ENCODE data around the gene MTCH1. TPM values are rescaled to one million over a fixed set of nuclear protein-coding genes. Genes with fewer than 3 reads are reported as not detected.
A peak's percentile ranks its signal among the peaks of the same experiment; 100 is the strongest.

Gene MTCH1
- total and polyA plus RNA-seq, 4 experiments from 2014 or later, result 94.1 to 151 (median 134) TPM

DNA sequence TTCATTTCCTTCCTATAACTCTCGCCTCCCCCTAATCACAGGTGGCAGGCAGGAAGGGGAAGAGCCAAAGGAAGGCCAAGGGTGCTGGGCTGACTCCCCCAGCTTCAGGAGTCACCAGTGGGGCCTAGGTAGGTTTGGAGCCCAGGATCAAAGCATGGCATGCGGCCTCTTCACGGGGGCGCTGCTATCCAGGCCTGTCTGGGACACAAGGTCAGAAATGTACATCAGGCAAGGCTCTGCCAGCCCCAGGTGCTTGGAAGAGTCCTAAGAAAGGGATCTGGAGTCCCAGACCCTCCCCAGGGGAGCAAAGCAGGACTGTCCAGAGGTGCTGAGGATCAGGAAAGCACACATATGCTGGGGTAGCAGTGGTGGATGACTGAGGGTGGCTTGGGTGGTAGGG lies 21.1 kb downstream of the MTCH1 start:
- Histone ChIP-seq H3K9me3 (ENCODE audit: control insufficient read depth in 1 of 2, low read length in 2 of 2) (no peaks in the 10 kb centered on the region), H3K36me3 (ENCODE audit: insufficient read depth, low read length) (peaks cover 31% of the 10 kb centered on the region), H3K4me1 (ENCODE audit: insufficient read depth, low read length) (peaks cover 50% of the 10 kb centered on the region), H3K4me3 (ENCODE audit: low read length in 2 of 2) (no peak overlapping the region), H3K27me3 (ENCODE audit: insufficient read depth, low read length) (no peaks in the 10 kb centered on the region), H3K27ac (ENCODE audit: low read depth, low read length) (peak overlapping the region; percentile 55)
- H3K36me3 Mint-ChIP-seq, result peaks cover 28 to 40% of the 10 kb centered on the region in 2 donors
- ChIA-PET CTCF (ENCODE audit: partially characterized antibody) (interaction anchor here (1.7 kb wide), 1 partner anchor 14 kb away, joined by 4 read pairs; no protein-coding TSS in a partner anchor), POLR2A (ENCODE audit: partially characterized antibody) (interaction anchor here (1.6 to 3.7 kb wide), 4 partner anchors 10 to 79 kb away, joined by 4 to 33 read pairs (median 19); partner anchors contain the start of genes C6orf89, MTCH1 and PI16)
- peak overlapping the region in 4 of 8 donors; percentile 12 to 62 (median 47) for H3K4me3 Mint-ChIP-seq
- peaks cover 32 to 62% (median 49%) of the 10 kb centered on the region in 4 donors for H3K4me1 Mint-ChIP-seq
- H3K27me3 Mint-ChIP-seq, result no peaks in the 10 kb centered on the region
- intact Hi-C loops (cut with micrococcal nuclease), result loop anchor here (5.0 kb wide), 1 partner anchor 53 kb away; no protein-coding TSS in a partner anchor
- no peak for DNase-seq
- no peaks in the 10 kb centered on the region for H3K9me3 Mint-ChIP-seq
- peak overlapping the region; percentile 72 to 93 (median 90) for H3K27ac Mint-ChIP-seq

DNA sequence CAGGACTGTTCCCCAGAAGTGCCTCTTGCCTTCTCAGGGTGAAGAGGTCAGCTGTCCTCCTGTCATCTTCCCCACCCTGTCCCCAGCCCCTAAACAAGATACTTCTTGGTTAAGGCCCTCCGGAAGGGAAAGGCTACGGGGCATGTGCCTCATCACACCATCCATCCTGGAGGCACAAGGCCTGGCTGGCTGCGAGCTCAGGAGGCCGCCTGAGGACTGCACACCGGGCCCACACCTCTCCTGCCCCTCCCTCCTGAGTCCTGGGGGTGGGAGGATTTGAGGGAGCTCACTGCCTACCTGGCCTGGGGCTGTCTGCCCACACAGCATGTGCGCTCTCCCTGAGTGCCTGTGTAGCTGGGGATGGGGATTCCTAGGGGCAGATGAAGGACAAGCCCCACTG lies 21.6 kb downstream of the MTCH1 start:
- H3K27ac ChIP-seq (ENCODE audit: low read depth, low read length), result peak overlapping the region; percentile 55
- peak overlapping the region; percentile 72 to 94 (median 90) for H3K27ac Mint-ChIP-seq

DNA sequence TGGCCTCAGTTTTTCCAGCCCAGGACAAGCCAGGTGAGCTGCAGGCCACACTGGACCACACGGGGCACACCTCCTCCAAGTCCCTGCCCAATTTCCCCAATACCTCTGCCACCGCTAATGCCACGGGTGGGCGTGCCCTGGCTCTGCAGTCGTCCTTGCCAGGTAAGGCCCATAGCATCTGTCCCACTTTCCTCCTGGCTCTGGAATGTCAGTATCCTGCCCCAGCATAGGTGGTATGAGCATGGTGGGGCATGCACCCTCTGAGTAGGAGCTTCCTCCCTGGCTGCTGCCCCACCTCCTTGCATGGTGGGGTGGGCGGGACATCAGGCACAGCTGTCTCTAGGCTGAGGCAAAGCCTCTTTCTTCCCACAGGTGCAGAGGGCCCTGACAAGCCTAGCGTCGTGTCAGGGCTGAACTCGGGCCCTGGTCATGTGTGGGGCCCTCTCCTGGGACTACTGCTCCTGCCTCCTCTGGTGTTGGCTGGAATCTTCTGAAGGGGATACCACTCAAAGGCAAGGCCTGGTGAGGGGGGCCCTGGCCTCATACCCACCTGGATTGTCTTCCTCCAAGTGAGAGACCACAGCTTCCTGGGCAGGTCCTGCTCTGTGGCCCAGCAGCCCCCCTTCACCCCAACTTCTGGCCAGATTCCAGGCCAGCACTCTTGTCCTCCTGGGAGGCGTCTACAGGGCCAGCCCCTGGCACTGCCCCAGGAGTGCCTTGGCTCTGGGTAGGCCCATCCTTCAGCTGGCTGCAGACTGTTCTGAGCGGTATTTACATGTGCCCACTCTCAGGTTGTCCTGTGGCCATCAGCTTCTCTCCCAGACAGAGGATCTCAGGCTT lies 22.3 kb downstream of the MTCH1 start:
- CTCF ChIA-PET (ENCODE audit: partially characterized antibody), result interaction anchor here (0.6 to 2.5 kb wide), 5 partner anchors 10 to 1048 kb away, joined by 3 to 10 read pairs (median 3); partner anchors contain the start of gene C6orf89
- POLR2A ChIA-PET (ENCODE audit: partially characterized antibody), result interaction anchor here (1.0 to 3.7 kb wide), 8 partner anchors 9 to 207 kb away, joined by 3 to 33 read pairs (median 4); partner anchors contain the start of genes C6orf89, MTCH1 and PI16

More for the DNA sequence above, 21.6 kb downstream of the MTCH1 start:
- DNase-seq, result no peak
- peak overlapping the region in 2 of 8 donors; percentile 13 to 62 for H3K4me3 Mint-ChIP-seq
- Histone ChIP-seq H3K4me3 (ENCODE audit: low read length in 2 of 2) (no peak overlapping the region), H3K9me3 (ENCODE audit: control insufficient read depth in 1 of 2, low read length in 2 of 2) (no peaks in the 10 kb centered on the region), H3K27me3 (ENCODE audit: insufficient read depth, low read length) (no peaks in the 10 kb centered on the region), H3K4me1 (ENCODE audit: insufficient read depth, low read length) (peaks cover 51% of the 10 kb centered on the region), H3K36me3 (ENCODE audit: insufficient read depth, low read length) (peaks cover 26% of the 10 kb centered on the region)
- intact Hi-C loops (cut with micrococcal nuclease), result loop anchor here (5.0 kb wide), 1 partner anchor 52 kb away; no protein-coding TSS in a partner anchor
- peaks cover 24 to 35% of the 10 kb centered on the region in 2 donors for H3K36me3 Mint-ChIP-seq
- no peaks in the 10 kb centered on the region for H3K9me3 Mint-ChIP-seq
- H3K4me1 Mint-ChIP-seq, result peaks cover 33 to 64% (median 50%) of the 10 kb centered on the region in 4 donors
- ChIA-PET CTCF (ENCODE audit: partially characterized antibody) (interaction anchor here (0.6 to 2.5 kb wide), 4 partner anchors 15 to 1049 kb away, joined by 3 to 10 read pairs (median 5); partner anchors contain the start of gene C6orf89), POLR2A (ENCODE audit: partially characterized antibody) (interaction anchor here (1.0 to 3.7 kb wide), 7 partner anchors 8 to 207 kb away, joined by 3 to 33 read pairs (median 4); partner anchors contain the start of genes C6orf89, MTCH1 and PI16)
- H3K27me3 Mint-ChIP-seq, result no peaks in the 10 kb centered on the region

DNA sequence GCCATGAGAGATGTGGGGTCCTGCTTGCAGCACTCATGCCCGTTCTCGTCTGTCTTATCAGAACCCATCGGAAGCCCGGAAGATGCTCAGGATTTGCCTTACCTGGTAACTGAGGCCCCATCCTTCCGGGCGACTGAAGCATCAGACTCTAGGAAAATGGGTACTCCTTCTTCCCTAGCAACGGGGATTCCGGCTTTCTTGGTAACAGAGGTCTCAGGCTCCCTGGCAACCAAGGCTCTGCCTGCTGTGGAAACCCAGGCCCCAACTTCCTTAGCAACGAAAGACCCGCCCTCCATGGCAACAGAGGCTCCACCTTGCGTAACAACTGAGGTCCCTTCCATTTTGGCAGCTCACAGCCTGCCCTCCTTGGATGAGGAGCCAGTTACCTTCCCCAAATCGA lies 23.1 kb downstream of the MTCH1 start:
- ChIA-PET POLR2A (ENCODE audit: partially characterized antibody) (interaction anchor here (1.2 to 3.7 kb wide), 5 partner anchors 8 to 208 kb away, joined by 3 to 33 read pairs (median 12); partner anchors contain the start of genes C6orf89, MTCH1 and PI16), CTCF (ENCODE audit: partially characterized antibody) (interaction anchor here (1.2 to 2.5 kb wide), 4 partner anchors 9 to 77 kb away, joined by 3 to 10 read pairs (median 4); partner anchors contain the start of gene C6orf89)
- Histone ChIP-seq H3K27me3 (ENCODE audit: insufficient read depth, low read length) (no peaks in the 10 kb centered on the region), H3K36me3 (ENCODE audit: insufficient read depth, low read length) (peaks cover 11% of the 10 kb centered on the region), H3K4me3 (ENCODE audit: low read length in 2 of 2) (no peak overlapping the region), H3K27ac (ENCODE audit: low read depth, low read length) (peak overlapping the region; percentile 55), H3K9me3 (ENCODE audit: control insufficient read depth in 1 of 2, low read length in 2 of 2) (no peaks in the 10 kb centered on the region), H3K4me1 (ENCODE audit: insufficient read depth, low read length) (peaks cover 55% of the 10 kb centered on the region)
- peak; percentile 83 to 90 (median 85) for DNase-seq
- peaks cover 33 to 64% (median 50%) of the 10 kb centered on the region in 4 donors for H3K4me1 Mint-ChIP-seq
- intact Hi-C loops (cut with micrococcal nuclease), result loop anchor here (1.0 to 5.0 kb wide), 3 partner anchors 23 to 78 kb away; partner anchors contain the start of genes C6orf89 and MTCH1
- H3K27ac Mint-ChIP-seq, result peak overlapping the region; percentile 90 to 98 (median 94)
- peaks cover 11 to 22% of the 10 kb centered on the region in 2 donors for H3K36me3 Mint-ChIP-seq
- H3K27me3 Mint-ChIP-seq, result no peaks in the 10 kb centered on the region
- H3K4me3 Mint-ChIP-seq, result peak overlapping the region; percentile 49 to 87 (median 71)
- H3K9me3 Mint-ChIP-seq, result no peaks in the 10 kb centered on the region

More for the DNA sequence above, 22.3 kb downstream of the MTCH1 start:
- Histone ChIP-seq H3K27me3 (ENCODE audit: insufficient read depth, low read length) (no peaks in the 10 kb centered on the region), H3K9me3 (ENCODE audit: control insufficient read depth in 1 of 2, low read length in 2 of 2) (no peaks in the 10 kb centered on the region), H3K4me3 (ENCODE audit: low read length in 2 of 2) (no peak overlapping the region), H3K36me3 (ENCODE audit: insufficient read depth, low read length) (peaks cover 19% of the 10 kb centered on the region), H3K27ac (ENCODE audit: low read depth, low read length) (peak overlapping the region; percentile 55), H3K4me1 (ENCODE audit: insufficient read depth, low read length) (peaks cover 51% of the 10 kb centered on the region)
- peaks cover 19 to 30% of the 10 kb centered on the region in 2 donors for H3K36me3 Mint-ChIP-seq
- peak overlapping the region; percentile 90 to 98 (median 94) for H3K27ac Mint-ChIP-seq
- peak; percentile 40 to 58 (median 49) for DNase-seq
- intact Hi-C loops (cut with micrococcal nuclease), result loop anchor here (1.0 to 5.0 kb wide), 3 partner anchors 23 to 78 kb away; partner anchors contain the start of genes C6orf89 and MTCH1
- H3K9me3 Mint-ChIP-seq, result no peaks in the 10 kb centered on the region
- peak overlapping the region; percentile 52 to 80 (median 70) for H3K4me3 Mint-ChIP-seq
- peaks cover 33 to 64% (median 50%) of the 10 kb centered on the region in 4 donors for H3K4me1 Mint-ChIP-seq
- H3K27me3 Mint-ChIP-seq, result no peaks in the 10 kb centered on the region

DNA sequence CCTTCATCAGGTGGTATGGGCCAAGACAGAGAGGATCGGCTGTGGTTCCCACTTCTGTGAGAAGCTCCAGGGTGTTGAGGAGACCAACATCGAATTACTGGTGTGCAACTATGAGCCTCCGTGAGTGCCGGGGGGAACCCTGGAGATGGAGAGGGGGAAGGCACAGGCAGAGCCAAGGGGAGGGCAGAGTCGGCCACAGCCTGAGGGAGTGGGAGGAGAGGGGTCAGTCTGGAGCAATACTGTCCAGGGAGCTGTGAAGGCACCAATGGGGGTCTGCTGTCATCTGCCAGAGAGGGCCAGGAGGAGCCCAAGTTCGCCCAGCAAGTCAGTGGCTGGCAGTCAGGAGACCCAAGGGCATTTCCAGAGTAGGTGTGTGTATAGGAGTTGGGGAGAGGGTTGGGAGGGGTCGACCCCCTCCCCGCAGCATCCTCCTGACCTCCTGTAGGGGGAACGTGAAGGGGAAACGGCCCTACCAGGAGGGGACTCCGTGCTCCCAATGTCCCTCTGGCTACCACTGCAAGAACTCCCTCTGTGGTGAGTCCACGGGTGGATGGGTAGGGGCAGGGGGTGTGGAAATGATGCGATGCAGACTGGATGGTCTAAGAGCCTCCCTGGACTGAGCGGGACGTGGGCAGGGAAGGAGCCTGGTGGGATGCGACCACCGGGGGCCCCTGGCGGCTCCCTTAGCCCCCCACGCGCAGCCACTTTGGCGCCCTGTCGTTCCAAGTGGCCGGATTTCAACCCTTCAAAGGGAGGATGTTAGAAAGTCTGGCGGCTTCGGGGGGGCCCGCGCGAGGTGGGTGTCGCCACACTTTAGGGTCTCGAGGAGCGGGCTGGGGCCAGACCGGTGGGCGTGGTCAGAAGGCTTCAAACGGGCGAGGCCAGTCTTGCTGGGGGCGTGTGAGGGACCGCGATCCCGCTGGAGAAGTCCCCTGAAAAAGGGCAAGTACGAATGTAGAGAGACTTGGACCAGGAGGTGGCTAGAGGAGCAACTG lies 24.3 kb downstream of the MTCH1 start:
- Histone ChIP-seq H3K9me3 (ENCODE audit: control insufficient read depth in 1 of 2, low read length in 2 of 2) (no peaks in the 10 kb centered on the region), H3K4me1 (ENCODE audit: insufficient read depth, low read length) (peaks cover 66% of the 10 kb centered on the region), H3K36me3 (ENCODE audit: insufficient read depth, low read length) (no peaks in the 10 kb centered on the region), H3K27me3 (ENCODE audit: insufficient read depth, low read length) (no peaks in the 10 kb centered on the region), H3K4me3 (ENCODE audit: low read length in 2 of 2) (no peak overlapping the region), H3K27ac (ENCODE audit: low read depth, low read length) (no peak overlapping the region)
- CTCF ChIA-PET (ENCODE audit: partially characterized antibody), result interaction anchor here (1.6 to 2.5 kb wide), 2 partner anchors 8 to 56 kb away, joined by 3 to 10 read pairs; no protein-coding TSS in a partner anchor
- intact Hi-C loops (cut with micrococcal nuclease), result loop anchor here (5.0 kb wide), 1 partner anchor 49 kb away; no protein-coding TSS in a partner anchor
- Mint-ChIP-seq H3K4me3 (peak overlapping the region in 3 of 8 donors; percentile 15 to 47 (median 17)), H3K27ac (peak overlapping the region; percentile 90 to 98 (median 94)), H3K27me3 (no peaks in the 10 kb centered on the region), H3K9me3 (no peaks in the 10 kb centered on the region), H3K36me3 (peaks cover 5 to 12% of the 10 kb centered on the region in 2 donors), H3K4me1 (peaks cover 41 to 73% (median 59%) of the 10 kb centered on the region in 4 donors)
- no peak for DNase-seq
- POLR2A ChIA-PET (ENCODE audit: partially characterized antibody), result interaction anchor here (1.4 to 3.0 kb wide), 3 partner anchors 7 to 76 kb away, joined by 3 to 26 read pairs (median 12); partner anchors contain the start of genes C6orf89, MTCH1 and PI16
